HG03520 (cell line): ENCODE measurements around the gene P2RX7.
"Not testable (repeated sequence)": the region's sequence is repeated elsewhere in the genome, so short reads cannot be mapped to it uniquely, and the experiment has no call there.

Experiments
- ATAC-seq: cut with Tn5 transposase; IDR thresholded peaks from one replicate; pipeline ENCODE4 v1.9.1; 2021; ENCODE audit warnings: mild to moderate bottlenecking, moderate library complexity; ENCODE audit not compliant: unreplicated experiment

Gene P2RX7

GRCh38 chr12:121170151-121170550 lies 37.5 kb downstream of the P2RX7 start:
- no peak for ATAC-seq

- no peak for ATAC-seq
These were observed 38.1 kb downstream of the P2RX7 start for GRCh38 chr12:121170611-121171260.

GRCh38 chr12:121172145-121172544 lies 39.5 kb downstream of the P2RX7 start:
- ATAC-seq, result no peak

- no peak for ATAC-seq
These were observed 42.9 kb downstream of the P2RX7 start for GRCh38 chr12:121175383-121176119.

- ATAC-seq, result no peak
These were observed 44.3 kb downstream of the P2RX7 start for GRCh38 chr12:121176826-121177529.

- no peak for ATAC-seq
These were observed 48.5 kb downstream of the P2RX7 start for GRCh38 chr12:121181181-121181580.

- ATAC-seq, result no peak
These were observed 49.7 kb downstream of the P2RX7 start for GRCh38 chr12:121182222-121182893.

- no peak for ATAC-seq
These were observed 51.7 kb downstream of the P2RX7 start for GRCh38 chr12:121184425-121184824.

GRCh38 chr12:121184984-121185889 lies 52.6 kb downstream of the P2RX7 start:
- no peak for ATAC-seq

GRCh38 chr12:121186826-121187225 lies 54.1 kb downstream of the P2RX7 start:
- ATAC-seq, result no peak

- ATAC-seq, result no peak
These were observed 54.8 kb downstream of the P2RX7 start for GRCh38 chr12:121187501-121187900.

- no peak for ATAC-seq
These were observed 55.6 kb downstream of the P2RX7 start for GRCh38 chr12:121188227-121188626.

- no peak for ATAC-seq
These were observed 56.5 kb downstream of the P2RX7 start for GRCh38 chr12:121189131-121189530.

- ATAC-seq, result no peak
These were observed 57.0 kb downstream of the P2RX7 start for GRCh38 chr12:121189619-121190155.

GRCh38 chr12:121190523-121191031 lies 57.9 kb downstream of the P2RX7 start:
- no peak for ATAC-seq

GRCh38 chr12:121191151-121191550 lies 58.5 kb downstream of the P2RX7 start:
- ATAC-seq, result no peak

- no peak for ATAC-seq
These were observed 64.2 kb downstream of the P2RX7 start for GRCh38 chr12:121196902-121197301.

- ATAC-seq, result no peak
These were observed 66.3 kb downstream of the P2RX7 start for GRCh38 chr12:121198949-121199348.

GRCh38 chr12:121201140-121201539 lies 68.5 kb downstream of the P2RX7 start:
- ATAC-seq, result not testable (repeated sequence)
